Calu3 (cell line): Measurements from ENCODE around the gene FAR2. TPM values are rescaled to one million over a fixed set of nuclear protein-coding genes. Genes with fewer than 3 reads are reported as not detected.

Experiments
- BruUV-seq: library from RNA; stranded (reverse); fragments of 400-500 nt; replicated peaks from 2 replicates; lab custom pipeline; 2021; lab: Mats Ljungman, UMichigan
- CTCF ChIA-PET: fragments of 300-600 bp; sonication (Branson Sonifier 250); formaldehyde crosslinking; loops from one replicate; lab custom pipeline; 2022; ENCODE audit warnings: antibody characterized with exemption; lab: Charles Lee
- DNase-seq: peaks from one replicate; pipeline ENCODE4 v3.0.0; 2022
- H3K27ac Mint-ChIP-seq: one replicate; pipeline ENCODE4 v1.8.0; 2022; ENCODE audit warnings: mixed read lengths; ENCODE audit not compliant: unreplicated experiment
- H3K27me3 Mint-ChIP-seq: one replicate; pipeline ENCODE4 v1.8.0; 2022; ENCODE audit warnings: mixed read lengths; ENCODE audit not compliant: unreplicated experiment
- H3K36me3 Mint-ChIP-seq: one replicate; pipeline ENCODE4 v1.8.0; 2022; ENCODE audit warnings: mild to moderate bottlenecking, moderate library complexity, mixed read lengths; ENCODE audit not compliant: insufficient read depth, unreplicated experiment
- H3K4me1 Mint-ChIP-seq: one replicate; pipeline ENCODE4 v1.8.0; 2022; ENCODE audit warnings: mild to moderate bottlenecking, low read depth, mixed read lengths; ENCODE audit not compliant: unreplicated experiment
- H3K4me3 Mint-ChIP-seq: one replicate; pipeline ENCODE4 v1.8.0; 2022; ENCODE audit warnings: mild to moderate bottlenecking, low read depth, moderate library complexity, mixed read lengths; ENCODE audit not compliant: unreplicated experiment
- H3K9me3 Mint-ChIP-seq: one replicate; pipeline ENCODE4 v1.8.0; 2022; ENCODE audit warnings: low read depth, mixed read lengths; ENCODE audit not compliant: unreplicated experiment
- CTCF ChIP-seq: fragments of 200-600 bp; IDR thresholded peaks from one replicate; pipeline ENCODE4 v1.8.0; 2022; ENCODE audit warnings: antibody characterized with exemption; ENCODE audit not compliant: unreplicated experiment
- intact Hi-C: fragments of 100-400 bp; cut with micrococcal nuclease; formaldehyde crosslinking; loops from one replicate; pipeline ENCODE4 v1.10.0; 2022; ENCODE audit not compliant: unreplicated experiment
- total RNA-seq: library from RNA; stranded (reverse); gene quantifications from 2 replicates; pipeline ENCODE4 v1.2.3, GENCODE V29; 2022

FAR2 gene
- total RNA-seq, 1 experiment from 2014 or later = 24.0 TPM

DNA sequence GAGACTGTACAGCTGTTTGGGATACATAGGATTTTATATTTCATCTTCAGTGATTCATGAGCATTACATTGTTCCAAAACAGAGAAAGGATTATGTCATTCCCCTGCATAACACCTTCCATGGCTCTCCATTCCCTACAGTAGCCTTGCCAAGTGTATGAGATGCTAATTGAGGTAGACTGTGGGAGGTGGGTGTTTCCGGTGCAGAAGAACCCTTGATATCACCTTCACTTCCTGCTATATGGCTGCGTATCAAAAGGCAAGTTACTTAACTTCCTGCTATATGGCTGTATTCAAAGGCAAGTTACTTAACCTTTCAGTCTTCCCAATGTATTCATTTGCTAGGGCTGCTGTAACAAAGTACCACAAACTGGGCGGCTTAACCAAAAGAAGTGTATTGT, 11.2 kb downstream of the FAR2 start:
- TF ChIP-seq CTCF = no peak
- no peak for DNase-seq
- Mint-ChIP-seq H3K27ac (no peak overlapping the region), H3K9me3 (no peaks in the 10 kb centered on the region), H3K27me3 (no peaks in the 10 kb centered on the region), H3K4me1 (peaks cover 12% of the 10 kb centered on the region), H3K4me3 (no peak overlapping the region), H3K36me3 (no peaks in the 10 kb centered on the region)
- intact Hi-C loops = no loop called here
- BruUV-seq = no TSS peak
- CTCF ChIA-PET = no interaction called here

DNA sequence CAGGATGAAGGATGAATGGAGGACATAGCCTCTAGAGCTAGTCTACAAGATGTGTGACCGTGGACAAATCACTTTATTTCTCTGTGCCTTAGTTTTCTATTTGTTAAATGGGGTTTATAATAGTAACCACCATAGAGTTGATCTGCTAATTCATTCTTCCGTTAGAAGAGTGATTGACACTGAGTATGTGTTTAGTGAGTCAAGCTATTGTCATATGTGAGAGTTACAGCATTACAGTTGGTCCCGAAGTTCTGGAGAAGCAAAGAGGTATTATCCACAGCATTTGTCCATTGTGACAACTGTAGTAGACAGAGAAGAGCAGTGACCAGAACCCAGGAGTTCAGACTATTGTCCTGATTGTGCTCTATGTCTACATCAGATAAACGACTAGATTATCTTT, 14.1 kb downstream of the FAR2 start:
- Mint-ChIP-seq H3K36me3 (no peaks in the 10 kb centered on the region), H3K4me3 (no peak overlapping the region), H3K27ac (peak overlapping the region; percentile 14), H3K4me1 (peaks cover 14% of the 10 kb centered on the region), H3K27me3 (no peaks in the 10 kb centered on the region), H3K9me3 (peaks cover 4% of the 10 kb centered on the region)
- intact Hi-C loops = no loop called here
- no TSS peak for BruUV-seq
- no peak for TF ChIP-seq CTCF
- CTCF ChIA-PET = no interaction called here
- DNase-seq = no peak

GRCh38 chr12:29164477-29165393, 15.7 kb downstream of the FAR2 start:
- CTCF ChIA-PET = interaction anchor here (0.6 to 1.3 kb wide), 2 partner anchors 11 to 27 kb away, joined by 4 to 6 read pairs; no protein-coding TSS in a partner anchor
- Mint-ChIP-seq H3K27ac (peak overlapping the region; percentile 33), H3K4me1 (peaks cover 14% of the 10 kb centered on the region), H3K36me3 (no peaks in the 10 kb centered on the region), H3K4me3 (no peak overlapping the region), H3K27me3 (no peaks in the 10 kb centered on the region), H3K9me3 (peaks cover 4% of the 10 kb centered on the region)
- DNase-seq = no peak
- BruUV-seq = no TSS peak
- TF ChIP-seq CTCF = no peak
- intact Hi-C loops = no loop called here

- no peak for TF ChIP-seq CTCF
- peaks cover 9% of the 10 kb centered on the region for H3K9me3 Mint-ChIP-seq
- no peak overlapping the region for H3K4me3 Mint-ChIP-seq
- intact Hi-C loops = no loop called here
- H3K27ac Mint-ChIP-seq = no peak overlapping the region
- BruUV-seq = no TSS peak
- CTCF ChIA-PET = no interaction called here
- no peaks in the 10 kb centered on the region for H3K36me3 Mint-ChIP-seq
- H3K27me3 Mint-ChIP-seq = no peaks in the 10 kb centered on the region
- DNase-seq = no peak
- H3K4me1 Mint-ChIP-seq = peaks cover 14% of the 10 kb centered on the region
Measured at GRCh38 chr12:29167445-29167844, 18.4 kb downstream of the FAR2 start.
